Liver (tissue), 9 donors: ENCODE data around the gene DAGLA. TPM values are rescaled to one million over a fixed set of nuclear protein-coding genes. Genes with fewer than 3 reads are reported as not detected.

Experiments
- DNase-seq: peaks from one replicate; pipeline ENCODE4 v3.0.0-alpha.2; 2017; ENCODE audit warnings: low spot score
- H3K27ac ChIP-seq, 2 donors: one replicate each; pipeline ENCODE4 v1.7.0; 2013; ENCODE audit warnings: inconsistent platforms in 2 of 2, low read length in 2 of 2, control low read depth in 1 of 2, low read depth in 1 of 2, mild to moderate bottlenecking in 1 of 2
- H3K27me3 ChIP-seq, 4 donors: one replicate each; pipeline versions ENCODE4 v1.6.1 to v1.7.0; 2013; ENCODE audit warnings: low read length in 3 of 4, inconsistent platforms in 1 of 4, mild to moderate bottlenecking in 1 of 4, moderate library complexity in 1 of 4; ENCODE audit not compliant: control insufficient read depth in 4 of 4, insufficient read depth in 4 of 4
- H3K36me3 ChIP-seq, 4 donors: one replicate each; pipeline versions ENCODE4 v1.6.1 to v1.7.0; 2013; ENCODE audit warnings: low read length in 3 of 4, mild to moderate bottlenecking in 3 of 4, low read depth in 1 of 4, moderate library complexity in 1 of 4; ENCODE audit not compliant: control insufficient read depth in 4 of 4, insufficient read depth in 3 of 4
- H3K4me1 ChIP-seq, 4 donors: one replicate each; pipeline versions ENCODE4 v1.6.1 to v1.7.0; 2013; ENCODE audit warnings: low read length in 3 of 4, mild to moderate bottlenecking in 3 of 4, moderate library complexity in 1 of 4; ENCODE audit not compliant: control insufficient read depth in 4 of 4, insufficient read depth in 4 of 4
- H3K4me3 ChIP-seq, 3 donors: one replicate each; pipeline versions ENCODE4 v1.6.1 to v1.7.0; 2013; ENCODE audit warnings: low read length in 3 of 3, control low read depth in 1 of 3, low read depth in 1 of 3, mild to moderate bottlenecking in 1 of 3
- H3K9ac ChIP-seq, 2 donors: one replicate each; pipeline ENCODE4 v1.7.0; 2013; ENCODE audit warnings: low read length in 2 of 2, mild to moderate bottlenecking in 2 of 2, moderate library complexity in 2 of 2, control low read depth in 1 of 2, low read depth in 1 of 2
- H3K9me3 ChIP-seq, 4 donors: one replicate each; pipeline versions ENCODE4 v1.6.1 to v1.7.0; 2013; ENCODE audit warnings: low read length in 3 of 4; ENCODE audit not compliant: control insufficient read depth in 4 of 4
- CTCF ChIP-seq: fragments of 150-350 bp; IDR thresholded peaks from 2 replicates; pipeline ENCODE4 v1.5.1; 2017; ENCODE audit warnings: improper control_type of control experiment, low read depth, low read length; ENCODE audit not compliant: missing input control
- GABPA ChIP-seq, 2 donors: IDR thresholded peaks in 1 of 2; conservative IDR thresholded peaks in 1 of 2; 2 replicates each; pipeline ENCODE4 v1.6.1; 2016; ENCODE audit warnings: antibody characterized with exemption in 2 of 2, mild to moderate bottlenecking in 1 of 2, moderate library complexity in 1 of 2
- HNF4G ChIP-seq: IDR thresholded peaks from 2 replicates; pipeline ENCODE4 v1.6.1; 2016; ENCODE audit warnings: antibody characterized with exemption
- MAX ChIP-seq: IDR thresholded peaks from 2 replicates; pipeline ENCODE4 v1.6.1; 2016; ENCODE audit warnings: antibody characterized with exemption
- REST ChIP-seq: IDR thresholded peaks from 2 replicates; pipeline ENCODE4 v1.6.1; 2016; ENCODE audit warnings: antibody characterized with exemption, mild to moderate bottlenecking
- RXRA ChIP-seq, 2 donors: IDR thresholded peaks; 2 replicates each; pipeline ENCODE4 v1.6.1; 2017 to 2018; ENCODE audit warnings: antibody characterized with exemption in 2 of 2, mild to moderate bottlenecking in 1 of 2
- SP1 ChIP-seq: IDR thresholded peaks from 2 replicates; pipeline ENCODE4 v1.6.1; 2018; ENCODE audit warnings: antibody characterized with exemption, mild to moderate bottlenecking
- WGBS: extraction: QIAGEN DNeasy Blood & Tissue Kit; methylation state at CpG from one replicate; pipeline ENCODE4 v1.1.7; 2013; 5-methylcytosine and 5-hydroxymethylcytosine counted together
- polyA plus RNA-seq, 2 donors: library from polyadenylated mRNA; stranded (reverse) in 1 of 2; unstranded in 1 of 2; fragments of 200-250 nt in 1 of 2; fragments of >200 nt in 1 of 2; fragmentation: Nextera tagmentation in 1 of 2; extraction: Ambion mirVana in 1 of 2; gene quantifications; one replicate each; pipeline versions ENCODE4 v1.2.1 to v1.2.3, GENCODE V29; 2013 to 2015
- total RNA-seq, 2 donors: library from RNA; depleted of rRNA; stranded (reverse); fragments of >200 nt; gene quantifications; one replicate each; pipeline ENCODE4 v1.2.3, GENCODE V29; 2014
- donor health status: healthy.
- donor health status: healthy.
- donor health status: healthy.
- donor health status: healthy.
- donor health status: healthy.

DAGLA gene
- total and polyA plus RNA-seq, 4 donors = 0.13 to 0.84 (median 0.60) TPM

- Histone ChIP-seq H3K36me3 (no peaks in the 10 kb centered on the region), H3K4me1 (no peaks in the 10 kb centered on the region), H3K27me3 (no peaks in the 10 kb centered on the region), H3K9me3 (no peaks in the 10 kb centered on the region), H3K9ac (no peak overlapping the region), H3K27ac (no peak overlapping the region), H3K4me3 (no peak overlapping the region)
- no peak for DNase-seq
- TF ChIP-seq REST (no peak), HNF4G (no peak), CTCF (no peak), MAX (no peak)
- WGBS = 72% methylated on average over 19 of the region's 19 CpGs
These were observed 8.4 kb downstream of the DAGLA start for GRCh38 chr11:61688365-61689163.

GRCh38 chr11:61689164-61689496 lies 8.9 kb downstream of the DAGLA start:
- no peaks in the 10 kb centered on the region for H3K36me3 ChIP-seq
- H3K27ac ChIP-seq = no peak overlapping the region
- H3K27me3 ChIP-seq = no peaks in the 10 kb centered on the region
- H3K9me3 ChIP-seq = no peaks in the 10 kb centered on the region
- 78% methylated on average over 3 of the region's 3 CpGs for WGBS
- TF ChIP-seq REST = no peak
- no peak for TF ChIP-seq GABPA (IDR thresholded peaks at IDR 0.05 in 1 of 2, conservative IDR thresholded peaks at IDR 0.05 in 1 of 2)
- no peak for TF ChIP-seq SP1
- no peak for TF ChIP-seq RXRA (IDR thresholded peaks at IDR 0.05)
- H3K4me3 ChIP-seq = no peak overlapping the region
- peaks cover 0 to 2% (median 0%) of the 10 kb centered on the region in 4 donors for H3K4me1 ChIP-seq
- no peak overlapping the region for H3K9ac ChIP-seq
- no peak for DNase-seq
